ENCODE measurements around the gene GABRR1.
"Not testable (repeated sequence)": the region's sequence is repeated elsewhere in the genome, so short reads cannot be mapped to it uniquely, and the experiment has no call there.

The GABRR1 gene

GRCh38 chr6:89217299-89217910, at the start of gene GABRR1:
Gene GABRR1 (minus strand): TSS chr6:89217358. CDS start chr6:89217322, 36 bp downstream.
- DNase-seq = no peak

- no peak for DNase-seq
Measured at GRCh38 chr6:89264296-89264695, 47.1 kb upstream of the GABRR1 start.

- DNase-seq = no peak
Measured at GRCh38 chr6:89260832-89261231, 43.7 kb upstream of the GABRR1 start.

- no peak for DNase-seq
Measured at GRCh38 chr6:89260310-89260709, 43.2 kb upstream of the GABRR1 start.

GRCh38 chr6:89258912-89259311, 41.8 kb upstream of the GABRR1 start:
- DNase-seq = no peak

- no peak for DNase-seq
Measured at GRCh38 chr6:89257781-89258180, 40.6 kb upstream of the GABRR1 start.

GRCh38 chr6:89257346-89257745, 40.2 kb upstream of the GABRR1 start:
- DNase-seq = no peak

- no peak for DNase-seq
Measured at GRCh38 chr6:89255417-89255816, 38.3 kb upstream of the GABRR1 start.

- no peak for DNase-seq
Measured at GRCh38 chr6:89254569-89254968, 37.4 kb upstream of the GABRR1 start.

- DNase-seq = no peak
Measured at GRCh38 chr6:89252907-89253306, 35.7 kb upstream of the GABRR1 start.

- no peak for DNase-seq
Measured at GRCh38 chr6:89251976-89252375, 34.8 kb upstream of the GABRR1 start.

GRCh38 chr6:89251170-89251569, 34.0 kb upstream of the GABRR1 start:
- no peak for DNase-seq

- DNase-seq = no peak
Measured at GRCh38 chr6:89250239-89250638, 33.1 kb upstream of the GABRR1 start.

- DNase-seq = no peak
Measured at GRCh38 chr6:89244241-89244985, 27.3 kb upstream of the GABRR1 start.

GRCh38 chr6:89243331-89243629, 26.1 kb upstream of the GABRR1 start:
- no peak for DNase-seq

- peak; percentile 13 for DNase-seq
Measured at GRCh38 chr6:89242574-89243330, 25.6 kb upstream of the GABRR1 start.

- peak; percentile 28 for DNase-seq
Measured at GRCh38 chr6:89239338-89239737, 22.2 kb upstream of the GABRR1 start.

- DNase-seq = no peak
Measured at GRCh38 chr6:89237158-89237557, 20.0 kb upstream of the GABRR1 start.

GRCh38 chr6:89233605-89234004, 16.4 kb upstream of the GABRR1 start:
- not testable (repeated sequence) for DNase-seq

- no peak for DNase-seq
Measured at GRCh38 chr6:89222712-89223039, 5.5 kb upstream of the GABRR1 start.

GRCh38 chr6:89221971-89222711, 5.0 kb upstream of the GABRR1 start:
- DNase-seq = no peak

GRCh38 chr6:89221129-89221528, 4.0 kb upstream of the GABRR1 start:
- no peak for DNase-seq

GRCh38 chr6:89216411-89216810, 747 bp downstream of the GABRR1 start:
- no peak for DNase-seq

- DNase-seq = no peak
Measured at GRCh38 chr6:89215391-89215790, 1.8 kb downstream of the GABRR1 start.

Data from CD4-positive, alpha-beta T cell treated with Interleukin-6 for 4 hours (primary cell).